ENCODE data around the gene EMILIN2.

The EMILIN2 gene

GRCh38 chr18:2872095-2872494 is 25.3 kb downstream of the EMILIN2 start:
- H3K4ac ChIP-seq (ENCODE audit: low read depth in 1 of 2, low read length in 2 of 2) = no peak overlapping the region
- no peak overlapping the region for H3K4me3 ChIP-seq (ENCODE audit: insufficient read depth in 1 of 2, low read depth in 1 of 2, low read length in 2 of 2)
- H3K4me2 ChIP-seq (ENCODE audit: low read length, poor library complexity, severe bottlenecking) = no peak overlapping the region
- no peak overlapping the region for H3K23ac ChIP-seq (ENCODE audit: low read length in 2 of 2)
- no peak overlapping the region for H2BK5ac ChIP-seq (ENCODE audit: low read depth, low read length, poor library complexity, severe bottlenecking)
- H2BK120ac ChIP-seq (ENCODE audit: low read depth, low read length) = no peak overlapping the region
- H2BK15ac ChIP-seq (ENCODE audit: low read depth, poor library complexity, severe bottlenecking) = no peak overlapping the region
- no peak overlapping the region for H2BK12ac ChIP-seq (ENCODE audit: low read length in 2 of 2)
- peaks cover 6% of the 10 kb centered on the region for H3K4me1 ChIP-seq (ENCODE audit: control insufficient read depth, insufficient read depth, low read depth, low read length)
- no peak overlapping the region for H2AFZ ChIP-seq (ENCODE audit: low read depth, low read length)
- WGBS = 87% methylated on average over 6 of the region's 6 CpGs
- no peak overlapping the region for H2AK5ac ChIP-seq (ENCODE audit: low read length, severe bottlenecking)
- no peaks in the 10 kb centered on the region for H3K79me1 ChIP-seq (replicated peaks; ENCODE audit: low read length, poor library complexity, severe bottlenecking)
- no peaks in the 10 kb centered on the region for H3K9me3 ChIP-seq (ENCODE audit: control insufficient read depth, low read length)
- H3K18ac ChIP-seq (ENCODE audit: low read depth in 1 of 2, low read length in 2 of 2) = no peak overlapping the region
- no peak overlapping the region for H3K14ac ChIP-seq (ENCODE audit: low read length in 2 of 2)
- no peaks in the 10 kb centered on the region for H3K36me3 ChIP-seq (ENCODE audit: control insufficient read depth in 1 of 2, insufficient read depth in 2 of 2, low read depth in 1 of 2, low read length in 2 of 2)
- no peaks in the 10 kb centered on the region for H3K27me3 ChIP-seq (ENCODE audit: control insufficient read depth in 1 of 2, insufficient read depth in 1 of 2, low read length in 2 of 2)
- H4K8ac ChIP-seq (ENCODE audit: low read length) = no peak overlapping the region
- H4K91ac ChIP-seq (ENCODE audit: low read length) = no peak overlapping the region
- H3K9ac ChIP-seq (ENCODE audit: low read length) = no peak overlapping the region
- H3K27ac ChIP-seq (ENCODE audit: low read length, poor library complexity, severe bottlenecking) = no peak overlapping the region
- no peak for DNase-seq

- H4K91ac ChIP-seq (ENCODE audit: low read length) = no peak overlapping the region
- peaks cover 6% of the 10 kb centered on the region for H3K4me1 ChIP-seq (ENCODE audit: control insufficient read depth, insufficient read depth, low read depth, low read length)
- H3K4me2 ChIP-seq (ENCODE audit: low read length, poor library complexity, severe bottlenecking) = no peak overlapping the region
- H2BK15ac ChIP-seq (ENCODE audit: low read depth, poor library complexity, severe bottlenecking) = no peak overlapping the region
- WGBS = 88% methylated on average over 7 of the region's 7 CpGs
- no peaks in the 10 kb centered on the region for H3K36me3 ChIP-seq (ENCODE audit: control insufficient read depth in 1 of 2, insufficient read depth in 2 of 2, low read depth in 1 of 2, low read length in 2 of 2)
- H3K14ac ChIP-seq (ENCODE audit: low read length in 2 of 2) = no peak overlapping the region
- H3K23ac ChIP-seq (ENCODE audit: low read length in 2 of 2) = no peak overlapping the region
- H4K8ac ChIP-seq (ENCODE audit: low read length) = no peak overlapping the region
- H3K79me1 ChIP-seq (replicated peaks; ENCODE audit: low read length, poor library complexity, severe bottlenecking) = no peaks in the 10 kb centered on the region
- no peak overlapping the region for H3K27ac ChIP-seq (ENCODE audit: low read length, poor library complexity, severe bottlenecking)
- DNase-seq = no peak
- H2AK5ac ChIP-seq (ENCODE audit: low read length, severe bottlenecking) = no peak overlapping the region
- H3K4me3 ChIP-seq (ENCODE audit: insufficient read depth in 1 of 2, low read depth in 1 of 2, low read length in 2 of 2) = peak overlapping the region in 1 of 2 experiments; percentile 67
- no peak overlapping the region for H2BK120ac ChIP-seq (ENCODE audit: low read depth, low read length)
- peak overlapping the region; percentile 85 for H3K9ac ChIP-seq (ENCODE audit: low read length)
- no peaks in the 10 kb centered on the region for H3K27me3 ChIP-seq (ENCODE audit: control insufficient read depth in 1 of 2, insufficient read depth in 1 of 2, low read length in 2 of 2)
- no peak overlapping the region for H2BK5ac ChIP-seq (ENCODE audit: low read depth, low read length, poor library complexity, severe bottlenecking)
- no peak overlapping the region for H2BK12ac ChIP-seq (ENCODE audit: low read length in 2 of 2)
- no peak overlapping the region for H3K18ac ChIP-seq (ENCODE audit: low read depth in 1 of 2, low read length in 2 of 2)
- no peaks in the 10 kb centered on the region for H3K9me3 ChIP-seq (ENCODE audit: control insufficient read depth, low read length)
- no peak overlapping the region for H2AFZ ChIP-seq (ENCODE audit: low read depth, low read length)
- no peak overlapping the region for H3K4ac ChIP-seq (ENCODE audit: low read depth in 1 of 2, low read length in 2 of 2)
These were observed 28.0 kb downstream of the EMILIN2 start for GRCh38 chr18:2874765-2875164.

- Histone ChIP-seq H3K4me2 (ENCODE audit: low read length, poor library complexity, severe bottlenecking) (no peak overlapping the region), H3K27me3 (ENCODE audit: control insufficient read depth in 1 of 2, insufficient read depth in 1 of 2, low read length in 2 of 2) (no peaks in the 10 kb centered on the region), H3K4ac (ENCODE audit: low read depth in 1 of 2, low read length in 2 of 2) (no peak overlapping the region), H3K9me3 (ENCODE audit: control insufficient read depth, low read length) (no peaks in the 10 kb centered on the region), H2BK15ac (ENCODE audit: low read depth, poor library complexity, severe bottlenecking) (no peak overlapping the region), H3K18ac (ENCODE audit: low read depth in 1 of 2, low read length in 2 of 2) (no peak overlapping the region), H3K4me3 (ENCODE audit: insufficient read depth in 1 of 2, low read depth in 1 of 2, low read length in 2 of 2) (no peak overlapping the region), H3K79me1 (replicated peaks; ENCODE audit: low read length, poor library complexity, severe bottlenecking) (no peaks in the 10 kb centered on the region), H2BK5ac (ENCODE audit: low read depth, low read length, poor library complexity, severe bottlenecking) (no peak overlapping the region), H3K27ac (ENCODE audit: low read length, poor library complexity, severe bottlenecking) (no peak overlapping the region), H3K4me1 (ENCODE audit: control insufficient read depth, insufficient read depth, low read depth, low read length) (peaks cover 31% of the 10 kb centered on the region), H3K23ac (ENCODE audit: low read length in 2 of 2) (no peak overlapping the region), H2BK120ac (ENCODE audit: low read depth, low read length) (no peak overlapping the region), H4K8ac (ENCODE audit: low read length) (no peak overlapping the region), H2AK5ac (ENCODE audit: low read length, severe bottlenecking) (peak overlapping the region; percentile 15), H3K36me3 (ENCODE audit: control insufficient read depth in 1 of 2, insufficient read depth in 2 of 2, low read depth in 1 of 2, low read length in 2 of 2) (no peaks in the 10 kb centered on the region), H3K9ac (ENCODE audit: low read length) (no peak overlapping the region), H4K91ac (ENCODE audit: low read length) (no peak overlapping the region), H2AFZ (ENCODE audit: low read depth, low read length) (no peak overlapping the region), H3K14ac (ENCODE audit: low read length in 2 of 2) (no peak overlapping the region), H2BK12ac (ENCODE audit: low read length in 2 of 2) (no peak overlapping the region)
- no peak for DNase-seq
- whole genome bisulfite sequencing = 90% methylated on average over 13 of the region's 15 CpGs
These were observed 32.0 kb downstream of the EMILIN2 start for GRCh38 chr18:2878656-2879330.

- H3K79me1 ChIP-seq (replicated peaks; ENCODE audit: low read length, poor library complexity, severe bottlenecking) = no peaks in the 10 kb centered on the region
- no peak overlapping the region for H3K4ac ChIP-seq (ENCODE audit: low read depth in 1 of 2, low read length in 2 of 2)
- no peak overlapping the region for H3K27ac ChIP-seq (ENCODE audit: low read length, poor library complexity, severe bottlenecking)
- no peak overlapping the region for H3K23ac ChIP-seq (ENCODE audit: low read length in 2 of 2)
- H3K4me3 ChIP-seq (ENCODE audit: insufficient read depth in 1 of 2, low read depth in 1 of 2, low read length in 2 of 2) = no peak overlapping the region
- 95% methylated on average over 4 of the region's 4 CpGs for WGBS
- H2BK12ac ChIP-seq (ENCODE audit: low read length in 2 of 2) = no peak overlapping the region
- DNase-seq = no peak
- H3K4me1 ChIP-seq (ENCODE audit: control insufficient read depth, insufficient read depth, low read depth, low read length) = peaks cover 31% of the 10 kb centered on the region
- H3K14ac ChIP-seq (ENCODE audit: low read length in 2 of 2) = no peak overlapping the region
- no peaks in the 10 kb centered on the region for H3K27me3 ChIP-seq (ENCODE audit: control insufficient read depth in 1 of 2, insufficient read depth in 1 of 2, low read length in 2 of 2)
- no peaks in the 10 kb centered on the region for H3K9me3 ChIP-seq (ENCODE audit: control insufficient read depth, low read length)
- no peak overlapping the region for H3K4me2 ChIP-seq (ENCODE audit: low read length, poor library complexity, severe bottlenecking)
- H3K36me3 ChIP-seq (ENCODE audit: control insufficient read depth in 1 of 2, insufficient read depth in 2 of 2, low read depth in 1 of 2, low read length in 2 of 2) = no peaks in the 10 kb centered on the region
- no peak overlapping the region for H2BK5ac ChIP-seq (ENCODE audit: low read depth, low read length, poor library complexity, severe bottlenecking)
- H3K18ac ChIP-seq (ENCODE audit: low read depth in 1 of 2, low read length in 2 of 2) = no peak overlapping the region
- no peak overlapping the region for H2AFZ ChIP-seq (ENCODE audit: low read depth, low read length)
- no peak overlapping the region for H2BK120ac ChIP-seq (ENCODE audit: low read depth, low read length)
- no peak overlapping the region for H4K8ac ChIP-seq (ENCODE audit: low read length)
- H2AK5ac ChIP-seq (ENCODE audit: low read length, severe bottlenecking) = no peak overlapping the region
- H4K91ac ChIP-seq (ENCODE audit: low read length) = no peak overlapping the region
- no peak overlapping the region for H3K9ac ChIP-seq (ENCODE audit: low read length)
- no peak overlapping the region for H2BK15ac ChIP-seq (ENCODE audit: low read depth, poor library complexity, severe bottlenecking)
These were observed 33.1 kb downstream of the EMILIN2 start for GRCh38 chr18:2879889-2880288.

Data from mesenchymal stem cell (in vitro differentiated cells and primary cell).